ENCODE data around the gene TNC.

Gene TNC

DNA sequence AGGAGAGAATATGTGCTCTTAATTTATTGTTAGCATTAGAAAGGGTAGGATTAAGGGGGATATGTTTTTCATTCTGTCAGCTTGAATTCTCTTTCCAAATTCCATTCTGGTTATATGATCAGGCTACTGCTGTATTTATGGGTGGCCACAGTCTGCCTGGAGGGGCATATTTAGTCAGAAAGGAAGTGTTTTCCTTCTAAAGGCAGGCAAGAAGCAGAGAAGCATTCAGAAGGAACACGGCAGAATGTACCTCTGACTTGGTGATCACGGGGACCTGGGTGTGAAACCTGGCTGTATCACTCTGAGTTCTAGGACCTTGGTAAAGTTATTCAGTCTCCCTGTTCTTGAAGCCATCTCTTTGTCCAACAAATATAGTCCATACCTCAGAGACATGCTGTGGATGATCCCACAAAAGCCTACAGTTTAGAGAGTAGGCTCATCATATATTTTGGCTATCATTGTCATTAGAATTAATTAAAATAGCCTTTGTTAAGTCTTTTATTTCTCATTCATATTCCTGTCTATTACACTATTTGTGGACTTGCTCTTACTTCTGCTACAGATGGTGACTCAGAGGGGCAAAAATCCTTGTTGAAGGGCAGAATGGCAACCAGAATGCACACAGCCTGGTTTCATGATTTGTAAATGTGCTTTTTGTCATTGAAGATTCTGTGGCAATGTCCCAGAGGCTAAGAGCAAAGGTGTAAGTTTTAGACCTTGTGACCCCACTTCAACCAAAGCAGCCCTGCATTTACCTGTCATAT is 2.7 kb downstream of the TNC start:
- Histone ChIP-seq H3K4me3 (ENCODE audit: low read depth in 1 of 2, low read length in 2 of 2) (peak overlapping the region; percentile 64 to 72), H3K27me3 (ENCODE audit: low read depth, low read length) (peaks cover 8% of the 10 kb centered on the region), H3K9me3 (ENCODE audit: control insufficient read depth in 1 of 2, low read length in 2 of 2) (no peaks in the 10 kb centered on the region), H3K36me3 (ENCODE audit: control insufficient read depth in 1 of 2, insufficient read depth in 2 of 2, low read length in 2 of 2) (peaks cover 10 to 11% of the 10 kb centered on the region in 2 donors), H3K27ac (ENCODE audit: low read length) (peak overlapping the region; percentile 92), H3K4me1 (ENCODE audit: control insufficient read depth in 1 of 2, insufficient read depth in 2 of 2, low read length in 2 of 2) (peaks cover 0 to 6% of the 10 kb centered on the region in 2 donors)

DNA sequence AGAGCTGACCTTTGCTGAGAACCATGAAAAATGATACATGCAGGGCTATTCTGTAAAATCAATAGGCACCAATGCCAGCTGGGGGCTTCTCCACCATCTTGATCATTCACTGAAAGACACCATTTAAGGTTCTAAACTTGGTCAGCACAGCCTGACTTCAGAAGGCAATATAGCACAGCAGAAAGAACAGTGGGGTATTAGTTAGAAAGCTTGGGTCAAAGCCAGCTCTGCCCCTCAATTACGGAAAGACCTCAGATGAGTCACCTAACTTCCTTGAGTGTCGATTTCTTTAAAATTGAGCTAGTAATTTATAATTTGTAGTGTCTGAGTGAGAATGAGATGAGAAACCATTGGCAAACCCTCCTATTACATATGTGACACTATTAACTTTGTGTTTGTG is 3.4 kb downstream of the TNC start:
- Histone ChIP-seq H3K27me3 (ENCODE audit: low read depth, low read length) (peaks cover 8% of the 10 kb centered on the region), H3K9me3 (ENCODE audit: control insufficient read depth in 1 of 2, low read length in 2 of 2) (no peaks in the 10 kb centered on the region), H3K27ac (ENCODE audit: low read length) (peak overlapping the region; percentile 92), H3K36me3 (ENCODE audit: control insufficient read depth in 1 of 2, insufficient read depth in 2 of 2, low read length in 2 of 2) (peaks cover 10 to 11% of the 10 kb centered on the region in 2 donors), H3K4me3 (ENCODE audit: low read depth in 1 of 2, low read length in 2 of 2) (peak overlapping the region in 1 of 2 donors; percentile 64), H3K4me1 (ENCODE audit: control insufficient read depth in 1 of 2, insufficient read depth in 2 of 2, low read length in 2 of 2) (peaks cover 0 to 6% of the 10 kb centered on the region in 2 donors)

- Histone ChIP-seq H3K4me3 (ENCODE audit: low read depth in 1 of 2, low read length in 2 of 2) (peak overlapping the region in 1 of 2 donors; percentile 64), H3K9me3 (ENCODE audit: control insufficient read depth in 1 of 2, low read length in 2 of 2) (no peaks in the 10 kb centered on the region), H3K27ac (ENCODE audit: low read length) (peak overlapping the region; percentile 92), H3K27me3 (ENCODE audit: low read depth, low read length) (peaks cover 8% of the 10 kb centered on the region), H3K36me3 (ENCODE audit: control insufficient read depth in 1 of 2, insufficient read depth in 2 of 2, low read length in 2 of 2) (peaks cover 10 to 11% of the 10 kb centered on the region in 2 donors), H3K4me1 (ENCODE audit: control insufficient read depth in 1 of 2, insufficient read depth in 2 of 2, low read length in 2 of 2) (peaks cover 0 to 6% of the 10 kb centered on the region in 2 donors)
Observed at GRCh38 chr9:115114084-115114483, 3.9 kb downstream of the TNC start.

- H3K27me3 ChIP-seq (ENCODE audit: low read depth, low read length), result peaks cover 8% of the 10 kb centered on the region
- H3K4me1 ChIP-seq (ENCODE audit: control insufficient read depth in 1 of 2, insufficient read depth in 2 of 2, low read length in 2 of 2), result peaks cover 0 to 6% of the 10 kb centered on the region in 2 donors
- peaks cover 10 to 11% of the 10 kb centered on the region in 2 donors for H3K36me3 ChIP-seq (ENCODE audit: control insufficient read depth in 1 of 2, insufficient read depth in 2 of 2, low read length in 2 of 2)
- H3K4me3 ChIP-seq (ENCODE audit: low read depth in 1 of 2, low read length in 2 of 2), result no peak overlapping the region
- H3K9me3 ChIP-seq (ENCODE audit: control insufficient read depth in 1 of 2, low read length in 2 of 2), result no peaks in the 10 kb centered on the region
- no peak overlapping the region for H3K27ac ChIP-seq (ENCODE audit: low read length)
Observed at GRCh38 chr9:115111874-115112273, 6.1 kb downstream of the TNC start.

DNA sequence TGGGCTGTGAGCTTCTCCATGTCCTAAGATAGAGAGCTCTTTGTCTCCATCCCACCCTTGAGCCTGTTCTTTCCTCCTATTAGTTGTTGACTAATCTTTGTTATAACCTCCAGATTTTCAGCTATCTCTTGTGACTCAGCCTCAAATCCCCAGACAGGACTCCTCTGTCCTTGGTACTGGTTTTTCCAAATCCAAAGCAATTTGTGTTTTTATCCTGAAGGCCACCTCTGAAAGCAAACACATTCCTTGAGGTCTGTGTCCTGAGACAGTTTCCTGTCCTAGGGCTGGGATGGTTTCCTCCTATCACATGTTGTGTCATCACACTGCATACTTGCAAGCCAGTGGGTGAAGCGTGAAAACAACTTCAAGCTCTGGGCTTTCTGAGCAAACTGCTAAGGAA is 8.5 kb downstream of the TNC start:
- H3K4me1 ChIP-seq (ENCODE audit: control insufficient read depth in 1 of 2, insufficient read depth in 2 of 2, low read length in 2 of 2), result peaks cover 4 to 11% of the 10 kb centered on the region in 2 donors
- no peaks in the 10 kb centered on the region for H3K9me3 ChIP-seq (ENCODE audit: control insufficient read depth in 1 of 2, low read length in 2 of 2)
- peak overlapping the region; percentile 30 for H3K27ac ChIP-seq (ENCODE audit: low read length)
- peaks cover 0 to 10% of the 10 kb centered on the region in 2 donors for H3K36me3 ChIP-seq (ENCODE audit: control insufficient read depth in 1 of 2, insufficient read depth in 2 of 2, low read length in 2 of 2)
- H3K27me3 ChIP-seq (ENCODE audit: low read depth, low read length), result no peaks in the 10 kb centered on the region
- H3K4me3 ChIP-seq (ENCODE audit: low read depth in 1 of 2, low read length in 2 of 2), result peak overlapping the region in 1 of 2 donors; percentile 5

DNA sequence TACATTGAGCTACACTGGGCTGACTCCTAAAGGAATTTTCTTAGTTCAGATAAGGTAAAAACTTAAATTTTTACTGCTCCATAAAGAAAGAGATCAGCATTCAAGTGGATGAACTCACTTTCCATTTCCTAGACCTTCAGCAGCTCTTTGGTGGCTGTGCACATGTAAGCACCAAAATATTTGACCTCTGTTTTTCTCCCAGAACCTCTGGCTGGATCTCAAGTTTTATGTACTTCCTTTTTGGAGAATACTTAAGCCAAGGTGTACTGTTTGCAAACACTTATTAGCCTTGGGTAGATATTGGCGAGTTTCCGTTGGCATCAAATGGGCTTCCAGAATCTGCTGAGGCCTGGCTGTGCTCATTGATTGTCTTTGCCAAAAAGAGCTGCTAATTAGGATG is 10.3 kb downstream of the TNC start:
- Histone ChIP-seq H3K4me3 (ENCODE audit: low read depth in 1 of 2, low read length in 2 of 2) (no peak overlapping the region), H3K4me1 (ENCODE audit: control insufficient read depth in 1 of 2, insufficient read depth in 2 of 2, low read length in 2 of 2) (peaks cover 4 to 9% of the 10 kb centered on the region in 2 donors), H3K9me3 (ENCODE audit: control insufficient read depth in 1 of 2, low read length in 2 of 2) (no peaks in the 10 kb centered on the region), H3K36me3 (ENCODE audit: control insufficient read depth in 1 of 2, insufficient read depth in 2 of 2, low read length in 2 of 2) (no peaks in the 10 kb centered on the region), H3K27ac (ENCODE audit: low read length) (peak overlapping the region; percentile 11), H3K27me3 (ENCODE audit: low read depth, low read length) (no peaks in the 10 kb centered on the region)

GRCh38 chr9:115106642-115107041 is 11.3 kb downstream of the TNC start:
- H3K4me3 ChIP-seq (ENCODE audit: low read depth in 1 of 2, low read length in 2 of 2), result no peak overlapping the region
- peaks cover 4 to 5% of the 10 kb centered on the region in 2 donors for H3K4me1 ChIP-seq (ENCODE audit: control insufficient read depth in 1 of 2, insufficient read depth in 2 of 2, low read length in 2 of 2)
- H3K9me3 ChIP-seq (ENCODE audit: control insufficient read depth in 1 of 2, low read length in 2 of 2), result no peaks in the 10 kb centered on the region
- H3K27me3 ChIP-seq (ENCODE audit: low read depth, low read length), result no peaks in the 10 kb centered on the region
- peak overlapping the region; percentile 74 for H3K27ac ChIP-seq (ENCODE audit: low read length)
- no peaks in the 10 kb centered on the region for H3K36me3 ChIP-seq (ENCODE audit: control insufficient read depth in 1 of 2, insufficient read depth in 2 of 2, low read length in 2 of 2)

- Histone ChIP-seq H3K27me3 (ENCODE audit: low read depth, low read length) (no peaks in the 10 kb centered on the region), H3K4me3 (ENCODE audit: low read depth in 1 of 2, low read length in 2 of 2) (no peak overlapping the region), H3K4me1 (ENCODE audit: control insufficient read depth in 1 of 2, insufficient read depth in 2 of 2, low read length in 2 of 2) (peaks cover 4 to 5% of the 10 kb centered on the region in 2 donors), H3K36me3 (ENCODE audit: control insufficient read depth in 1 of 2, insufficient read depth in 2 of 2, low read length in 2 of 2) (no peaks in the 10 kb centered on the region), H3K9me3 (ENCODE audit: control insufficient read depth in 1 of 2, low read length in 2 of 2) (no peaks in the 10 kb centered on the region), H3K27ac (ENCODE audit: low read length) (peak overlapping the region; percentile 74)
Observed at GRCh38 chr9:115106001-115106400, 12.0 kb downstream of the TNC start.

DNA sequence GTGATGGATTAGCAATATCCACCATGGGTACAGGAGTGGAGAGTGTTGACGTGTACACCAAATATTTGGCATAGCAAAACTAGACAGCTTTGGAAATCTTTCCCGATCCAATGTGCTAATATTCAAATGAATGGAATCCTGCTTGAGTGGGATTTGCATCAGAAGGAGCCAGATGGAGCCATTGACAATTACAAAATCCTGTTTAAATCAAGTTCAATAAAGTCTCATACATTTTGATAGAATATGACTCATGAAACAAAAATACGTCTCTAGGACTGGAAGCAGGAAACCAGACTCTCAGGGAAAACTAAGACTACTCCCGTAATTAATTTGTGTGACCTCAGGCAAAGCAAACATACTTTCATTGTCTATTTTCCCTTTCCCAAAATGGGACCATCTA is 13.0 kb downstream of the TNC start:
- H3K9me3 ChIP-seq (ENCODE audit: control insufficient read depth in 1 of 2, low read length in 2 of 2), result no peaks in the 10 kb centered on the region
- H3K27ac ChIP-seq (ENCODE audit: low read length), result peak overlapping the region; percentile 74

GRCh38 chr9:115103746-115104477 is 14.0 kb downstream of the TNC start:
- Histone ChIP-seq H3K4me3 (ENCODE audit: low read depth in 1 of 2, low read length in 2 of 2) (no peak overlapping the region), H3K9me3 (ENCODE audit: control insufficient read depth in 1 of 2, low read length in 2 of 2) (no peaks in the 10 kb centered on the region), H3K27ac (ENCODE audit: low read length) (peak overlapping the region; percentile 74), H3K27me3 (ENCODE audit: low read depth, low read length) (no peaks in the 10 kb centered on the region), H3K4me1 (ENCODE audit: control insufficient read depth in 1 of 2, insufficient read depth in 2 of 2, low read length in 2 of 2) (peaks cover 4 to 12% of the 10 kb centered on the region in 2 donors), H3K36me3 (ENCODE audit: control insufficient read depth in 1 of 2, insufficient read depth in 2 of 2, low read length in 2 of 2) (no peaks in the 10 kb centered on the region)

More for the DNA sequence above, 13.0 kb downstream of the TNC start:
- H3K4me3 ChIP-seq (ENCODE audit: low read depth in 1 of 2, low read length in 2 of 2), result no peak overlapping the region
- H3K27me3 ChIP-seq (ENCODE audit: low read depth, low read length), result no peaks in the 10 kb centered on the region
- H3K4me1 ChIP-seq (ENCODE audit: control insufficient read depth in 1 of 2, insufficient read depth in 2 of 2, low read length in 2 of 2), result peaks cover 4 to 5% of the 10 kb centered on the region in 2 donors
- no peaks in the 10 kb centered on the region for H3K36me3 ChIP-seq (ENCODE audit: control insufficient read depth in 1 of 2, insufficient read depth in 2 of 2, low read length in 2 of 2)

DNA sequence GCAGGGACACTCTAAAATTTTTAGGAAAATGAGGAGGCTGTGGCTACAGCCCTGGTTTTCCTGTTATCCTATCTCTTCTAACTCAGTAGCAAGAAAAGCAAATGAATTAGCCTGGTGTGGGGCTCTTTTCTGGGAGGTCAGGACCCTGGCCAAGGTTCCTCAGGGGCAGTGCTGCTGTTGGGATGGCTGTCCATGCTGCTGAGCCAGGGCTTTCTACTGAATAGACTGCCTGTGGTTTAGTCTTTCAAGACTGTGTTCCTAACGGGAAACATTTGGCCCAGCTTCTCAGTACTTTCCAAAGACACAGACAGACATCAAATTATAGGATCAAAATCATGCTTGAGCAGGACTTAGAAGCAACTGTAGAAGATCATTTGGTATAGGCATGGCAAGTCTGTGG is 18.1 kb downstream of the TNC start:
- no peak overlapping the region for H3K27ac ChIP-seq (ENCODE audit: low read length)
- no peaks in the 10 kb centered on the region for H3K9me3 ChIP-seq (ENCODE audit: control insufficient read depth in 1 of 2, low read length in 2 of 2)
- H3K4me1 ChIP-seq (ENCODE audit: control insufficient read depth in 1 of 2, insufficient read depth in 2 of 2, low read length in 2 of 2), result peaks cover 0 to 23% of the 10 kb centered on the region in 2 donors
- no peaks in the 10 kb centered on the region for H3K27me3 ChIP-seq (ENCODE audit: low read depth, low read length)
- H3K4me3 ChIP-seq (ENCODE audit: low read depth in 1 of 2, low read length in 2 of 2), result no peak overlapping the region
- no peaks in the 10 kb centered on the region for H3K36me3 ChIP-seq (ENCODE audit: control insufficient read depth in 1 of 2, insufficient read depth in 2 of 2, low read length in 2 of 2)
